ENCODE data around the gene UGT1A7.

UGT1A7 gene

GRCh38 chr2:233818639-233819621, 137.2 kb downstream of the UGT1A7 start:
- DNase-seq (ENCODE audit: low spot score), result no peak

GRCh38 chr2:233819884-233820773, 138.4 kb downstream of the UGT1A7 start:
- DNase-seq (ENCODE audit: low spot score), result no peak

- no peak for DNase-seq (ENCODE audit: low spot score)
These were observed 139.0 kb downstream of the UGT1A7 start for GRCh38 chr2:233820774-233821105.

- DNase-seq (ENCODE audit: low spot score), result no peak
These were observed 139.5 kb downstream of the UGT1A7 start for GRCh38 chr2:233821196-233821595.

GRCh38 chr2:233821709-233822100, 140.0 kb downstream of the UGT1A7 start:
- DNase-seq (ENCODE audit: low spot score), result no peak

GRCh38 chr2:233822101-233822771, 140.5 kb downstream of the UGT1A7 start:
- no peak for DNase-seq (ENCODE audit: low spot score)

Measured in COLO829 (cell line).